ENCODE results near the gene OR51E2.

- TF ChIP-seq ZNF548 (tag by site-specific recombination; IDR thresholded peaks at IDR 0.05) (no peak), CTCF (tag by site-specific recombination; IDR thresholded peaks at IDR 0.05) (no peak), ZSCAN18 (tag by site-specific recombination; IDR thresholded peaks at IDR 0.05) (no peak), ZNF530 (tag by site-specific recombination; IDR thresholded peaks at IDR 0.05; ENCODE audit: low read depth) (no peak), REST (tag by site-specific recombination; IDR thresholded peaks at IDR 0.05) (no peak), GLI2 (tag by site-specific recombination; IDR thresholded peaks at IDR 0.05; ENCODE audit: borderline replicate concordance, low read depth) (no peak), ZNF561 (tag by site-specific recombination; IDR thresholded peaks at IDR 0.05; ENCODE audit: borderline replicate concordance) (no peak), ZNF660 (tag by site-specific recombination; IDR thresholded peaks at IDR 0.05) (no peak), ZBTB49 (tag by site-specific recombination; IDR thresholded peaks at IDR 0.05; ENCODE audit: low read depth) (no peak)
- TF ChIP-seq, protein P1, sequence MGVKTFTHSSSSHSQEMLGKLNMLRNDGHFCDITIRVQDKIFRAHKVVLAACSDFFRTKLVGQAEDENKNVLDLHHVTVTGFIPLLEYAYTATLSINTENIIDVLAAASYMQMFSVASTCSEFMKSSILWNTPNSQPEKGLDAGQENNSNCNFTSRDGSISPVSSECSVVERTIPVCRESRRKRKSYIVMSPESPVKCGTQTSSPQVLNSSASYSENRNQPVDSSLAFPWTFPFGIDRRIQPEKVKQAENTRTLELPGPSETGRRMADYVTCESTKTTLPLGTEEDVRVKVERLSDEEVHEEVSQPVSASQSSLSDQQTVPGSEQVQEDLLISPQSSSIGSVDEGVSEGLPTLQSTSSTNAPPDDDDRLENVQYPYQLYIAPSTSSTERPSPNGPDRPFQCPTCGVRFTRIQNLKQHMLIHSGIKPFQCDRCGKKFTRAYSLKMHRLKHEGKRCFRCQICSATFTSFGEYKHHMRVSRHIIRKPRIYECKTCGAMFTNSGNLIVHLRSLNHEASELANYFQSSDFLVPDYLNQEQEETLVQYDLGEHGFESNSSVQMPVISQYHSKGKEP (tag by site-specific recombination; IDR thresholded peaks at IDR 0.05): no peak
These were observed 17.3 kb downstream of the OR51E2 start for GRCh38 chr11:4680341-4680740.
